ENCODE data around the gene LDHAL6B.

Gene LDHAL6B

GRCh38 chr15:59218710-59219109, 12.1 kb downstream of the LDHAL6B start:
- DNase-seq (ENCODE audit: low read depth), result no peak

GRCh38 chr15:59221511-59222505, 15.2 kb downstream of the LDHAL6B start:
- DNase-seq (ENCODE audit: low read depth), result no peak

- DNase-seq (ENCODE audit: low read depth), result no peak
Measured at GRCh38 chr15:59222906-59223550, 16.4 kb downstream of the LDHAL6B start.

GRCh38 chr15:59223736-59224135, 17.1 kb downstream of the LDHAL6B start:
- no peak for DNase-seq (ENCODE audit: low read depth)

- no peak for DNase-seq (ENCODE audit: low read depth)
Measured at GRCh38 chr15:59224474-59224873, 17.8 kb downstream of the LDHAL6B start.

- DNase-seq (ENCODE audit: low read depth), result no peak
Measured at GRCh38 chr15:59227021-59227420, 20.4 kb downstream of the LDHAL6B start.

GRCh38 chr15:59229015-59229414, 22.4 kb downstream of the LDHAL6B start:
- no peak for DNase-seq (ENCODE audit: low read depth)

GRCh38 chr15:59229453-59229852, 22.8 kb downstream of the LDHAL6B start:
- DNase-seq (ENCODE audit: low read depth), result no peak

GRCh38 chr15:59230531-59231055, 23.9 kb downstream of the LDHAL6B start:
- no peak for DNase-seq (ENCODE audit: low read depth)

- DNase-seq (ENCODE audit: low read depth), result no peak
Measured at GRCh38 chr15:59232476-59232875, 25.8 kb downstream of the LDHAL6B start.

- no peak for DNase-seq (ENCODE audit: low read depth)
Measured at GRCh38 chr15:59236394-59236793, 29.8 kb downstream of the LDHAL6B start.

- no peak for DNase-seq (ENCODE audit: low read depth)
Measured at GRCh38 chr15:59237119-59237855, 30.6 kb downstream of the LDHAL6B start.

- no peak for DNase-seq (ENCODE audit: low read depth)
Measured at GRCh38 chr15:59237924-59238331, 31.3 kb downstream of the LDHAL6B start.

- no peak for DNase-seq (ENCODE audit: low read depth)
Measured at GRCh38 chr15:59240036-59240435, 33.4 kb downstream of the LDHAL6B start.

GRCh38 chr15:59242649-59243048, 36.0 kb downstream of the LDHAL6B start:
- no peak for DNase-seq (ENCODE audit: low read depth)

GRCh38 chr15:59243622-59244021, 37.0 kb downstream of the LDHAL6B start:
- DNase-seq (ENCODE audit: low read depth), result no peak

GRCh38 chr15:59244337-59244736, 37.7 kb downstream of the LDHAL6B start:
- DNase-seq (ENCODE audit: low read depth), result no peak

GRCh38 chr15:59245559-59245958, 38.9 kb downstream of the LDHAL6B start:
- no peak for DNase-seq (ENCODE audit: low read depth)

- peak; percentile 9 for DNase-seq (ENCODE audit: low read depth)
Measured at GRCh38 chr15:59247364-59247763, 40.7 kb downstream of the LDHAL6B start.

GRCh38 chr15:59249816-59250215, 43.2 kb downstream of the LDHAL6B start:
- no peak for DNase-seq (ENCODE audit: low read depth)

- DNase-seq (ENCODE audit: low read depth), result no peak
Measured at GRCh38 chr15:59250249-59250648, 43.6 kb downstream of the LDHAL6B start.

Measured in stimulated activated CD4-positive, alpha-beta T cell treated with anti-CD3 and anti-CD28 coated beads, Interleukin-2, amount 100 ng/mL, for 4 hours (primary cell).